IMR-90 (cell line): ENCODE data around the gene XYLT2. TPM values are rescaled to one million over a fixed set of nuclear protein-coding genes. Genes with fewer than 3 reads are reported as not detected.

Experiments
- ATAC-seq: fragments of 200-7000 bp; cut with Tn5 transposase; 2 replicates; pipeline ENCODE4 v1.9.1; 2020; ENCODE audit warnings: low read depth, mild to moderate bottlenecking, moderate library complexity
- Bru-seq: library from RNA; stranded (reverse); fragments of 400-500 nt; gene quantifications from one replicate; lab custom pipeline; 2021; lab: Mats Ljungman, UMichigan
- BruChase-seq, 2 experiments: library from RNA; stranded (reverse); fragments of 400-500 nt; gene quantifications; one replicate each; lab custom pipeline; 2021; lab: Mats Ljungman, UMichigan
- BruUV-seq: library from RNA; stranded (reverse); fragments of 400-500 nt; replicated peaks from 2 replicates; lab custom pipeline; 2021; lab: Mats Ljungman, UMichigan
- CTCF ChIA-PET: fragments of 300-600 bp; formaldehyde crosslinking; extraction: SDS; loops from one replicate; lab custom pipeline; 2021; ENCODE audit warnings: antibody characterized with exemption; lab: Yijun Ruan, JAX
- POLR2A ChIA-PET: fragments of 300-600 bp; sonication (Branson Sonifier 250); formaldehyde crosslinking; loops from one replicate; lab custom pipeline; 2022; ENCODE audit warnings: antibody characterized with exemption; ENCODE audit not compliant: unreplicated experiment; lab: Charles Lee
- DNase-seq: peaks from one replicate; pipeline ENCODE4 v3.0.0; 2013
- H2AFZ ChIP-seq: replicated peaks from 2 replicates; pipeline ENCODE3; 2013; ENCODE audit warnings: low read length, mild to moderate bottlenecking; ENCODE audit not compliant: poor library complexity
- H2AK5ac ChIP-seq: 2 replicates; pipeline ENCODE4 v1.6.1; 2013; ENCODE audit warnings: low read depth, low read length, inconsistent platforms
- H2AK9ac ChIP-seq: replicated peaks from 2 replicates; pipeline ENCODE3; 2013; ENCODE audit warnings: mild to moderate bottlenecking, low read depth, low read length, moderate library complexity; ENCODE audit not compliant: poor library complexity
- H2BK120ac ChIP-seq: 2 replicates; pipeline ENCODE4 v1.6.1; 2013; ENCODE audit warnings: low read depth, low read length, inconsistent platforms
- H2BK15ac ChIP-seq: 3 replicates; pipeline ENCODE4 v1.6.1; 2013; ENCODE audit warnings: low read depth, low read length, inconsistent platforms
- H2BK20ac ChIP-seq: 2 replicates; pipeline ENCODE4 v1.6.1; 2013; ENCODE audit warnings: low read depth, mild to moderate bottlenecking, inconsistent platforms, low read length, moderate library complexity
- H2BK5ac ChIP-seq: 2 replicates; pipeline ENCODE4 v1.6.1; 2013; ENCODE audit warnings: mild to moderate bottlenecking, low read depth, low read length, inconsistent platforms; ENCODE audit not compliant: poor library complexity, severe bottlenecking
- H3K14ac ChIP-seq: replicated peaks from 2 replicates; pipeline ENCODE4 v1.6.1; 2013; ENCODE audit warnings: low read depth, low read length, inconsistent platforms
- H3K18ac ChIP-seq: 2 replicates; pipeline ENCODE4 v1.6.1; 2013; ENCODE audit warnings: low read depth, low read length, control low read depth
- H3K23ac ChIP-seq: 2 replicates; pipeline ENCODE4 v1.6.1; 2013; ENCODE audit warnings: low read depth, low read length, inconsistent platforms
- H3K27ac ChIP-seq: 2 replicates; pipeline ENCODE4 v1.5.1; 2013; ENCODE audit warnings: mild to moderate bottlenecking, control low read depth, low read length; ENCODE audit not compliant: insufficient read depth
- H3K27me3 ChIP-seq: 2 replicates; pipeline ENCODE4 v1.6.1; 2013; ENCODE audit warnings: low read length; ENCODE audit not compliant: control insufficient read depth, insufficient read depth
- H3K36me3 ChIP-seq: 2 replicates; pipeline ENCODE4 v1.6.1; 2013; ENCODE audit warnings: low read length, mixed read lengths; ENCODE audit not compliant: control insufficient read depth, insufficient read depth
- H3K4ac ChIP-seq: 2 replicates; pipeline ENCODE4 v1.6.1; 2013; ENCODE audit warnings: low read depth, low read length, inconsistent platforms
- H3K4me1 ChIP-seq: 2 replicates; pipeline ENCODE4 v1.6.1; 2013; ENCODE audit warnings: low read length, mixed read lengths; ENCODE audit not compliant: control insufficient read depth, insufficient read depth
- H3K4me2 ChIP-seq: 2 replicates; pipeline ENCODE4 v1.6.1; 2013; ENCODE audit warnings: low read depth, mild to moderate bottlenecking, control low read depth, low read length, moderate library complexity
- H3K4me3 ChIP-seq: 2 replicates; pipeline ENCODE4 v1.5.1; 2013; ENCODE audit warnings: low read depth, mild to moderate bottlenecking, control low read depth, low read length, moderate library complexity; ENCODE audit not compliant: insufficient read depth
- H3K56ac ChIP-seq: 2 replicates; pipeline ENCODE4 v1.6.1; 2013; ENCODE audit warnings: low read length, inconsistent platforms; ENCODE audit not compliant: insufficient read depth; ENCODE audit errors: extremely low read depth
- H3K79me1 ChIP-seq, 2 experiments: 2 replicates each; pipeline ENCODE4 v1.6.1; 2013; ENCODE audit warnings: low read length in 2 of 2, inconsistent platforms in 1 of 2, low read depth in 1 of 2
- H3K9ac ChIP-seq: 2 replicates; pipeline ENCODE4 v1.6.1; 2013; ENCODE audit warnings: low read depth, low read length, control low read depth
- H3K9me1 ChIP-seq: 2 replicates; pipeline ENCODE4 v1.6.1; 2013; ENCODE audit warnings: low read length, inconsistent platforms; ENCODE audit not compliant: insufficient read depth
- H3K9me3 ChIP-seq: 2 replicates; pipeline ENCODE4 v1.6.1; 2013; ENCODE audit warnings: low read length; ENCODE audit not compliant: control insufficient read depth, insufficient read depth
- H4K20me1 ChIP-seq: 2 replicates; pipeline ENCODE4 v1.6.1; 2013; ENCODE audit warnings: low read length, inconsistent platforms; ENCODE audit not compliant: insufficient read depth
- H4K5ac ChIP-seq: 2 replicates; pipeline ENCODE4 v1.6.1; 2013; ENCODE audit warnings: mild to moderate bottlenecking, low read depth, low read length, control low read depth
- H4K8ac ChIP-seq, 2 experiments: 2 replicates each; pipeline ENCODE4 v1.6.1; 2013; ENCODE audit warnings: low read depth in 2 of 2, low read length in 2 of 2, control low read depth in 1 of 2, inconsistent platforms in 1 of 2
- H4K91ac ChIP-seq: 2 replicates; pipeline ENCODE4 v1.6.1; 2013; ENCODE audit warnings: low read depth, low read length, inconsistent platforms; ENCODE audit not compliant: insufficient read depth
- ELK1 ChIP-seq: fragments of 150-350 bp; IDR thresholded peaks from 2 replicates; pipeline ENCODE4 v1.6.1; 2016; ENCODE audit warnings: low read depth, mild to moderate bottlenecking, low read length, moderate library complexity, borderline replicate concordance
- FOS ChIP-seq: fragments of 150-350 bp; IDR thresholded peaks from 2 replicates; pipeline ENCODE4 v1.6.1; 2016; ENCODE audit warnings: low read depth, low read length
- MAFK ChIP-seq: IDR thresholded peaks from 2 replicates; pipeline ENCODE4 v1.6.1; 2012; ENCODE audit warnings: low read depth, low read length, improper control_type of control experiment
- MAZ ChIP-seq: IDR thresholded peaks from 2 replicates; pipeline ENCODE4 v1.6.1; 2012; ENCODE audit warnings: low read depth, mild to moderate bottlenecking, low read length, improper control_type of control experiment, moderate library complexity, borderline replicate concordance
- MXI1 ChIP-seq: IDR thresholded peaks from 2 replicates; pipeline ENCODE4 v1.6.1; 2012; ENCODE audit warnings: low read depth, mild to moderate bottlenecking, low read length, moderate library complexity, borderline replicate concordance
- POLR2A ChIP-seq: IDR thresholded peaks from 2 replicates; pipeline ENCODE4 v1.6.1; 2012; ENCODE audit warnings: mild to moderate bottlenecking, low read depth, low read length
- SMC3 ChIP-seq: fragments of 150-350 bp; IDR thresholded peaks from 2 replicates; pipeline ENCODE4 v1.6.1; 2016; ENCODE audit warnings: low read depth, mild to moderate bottlenecking, antibody characterized with exemption, low read length, moderate library complexity
- USF2 ChIP-seq: fragments of 150-350 bp; IDR thresholded peaks from 2 replicates; pipeline ENCODE4 v1.6.1; 2017; ENCODE audit warnings: mild to moderate bottlenecking, antibody characterized with exemption, low read length, low read depth
- WGBS, 2 experiments: methylation state at CpG; one replicate each; pipeline versions ENCODE4 v1.1.5 to v1.1.7; 2013; ENCODE audit warnings: missing lambda C conversion rate in 2 of 2; ENCODE audit not compliant: insufficient read length in 1 of 2; ENCODE audit errors: extremely low coverage in 2 of 2; 5-methylcytosine and 5-hydroxymethylcytosine counted together
- dilution Hi-C: fragments of 300-500 bp; cut with HindIII; formaldehyde crosslinking; loops from one replicate; pipeline ENCODE4 v1.14.3; 2018; ENCODE audit warnings: low sequenced_read_pairs; ENCODE audit not compliant: unreplicated experiment
- in situ Hi-C: fragments of 300-500 bp; cut with MboI; formaldehyde crosslinking; loops from 3 replicates; pipeline ENCODE4 v1.14.3; 2019; ENCODE audit warnings: low sequenced_read_pairs, inconsistent platforms, mixed read lengths
- intact Hi-C: fragments of 100-400 bp; cut with micrococcal nuclease; formaldehyde crosslinking; loops from 2 replicates; pipeline ENCODE4 v1.10.0; 2022
- long read RNA-seq: library from polyadenylated mRNA; unstranded; transcript quantifications from one replicate; pipeline ENCODE4 v2.0.0, GENCODE V29; 2021; ENCODE audit not compliant: unreplicated experiment
- polyA plus RNA-seq, 3 experiments: library from polyadenylated mRNA; depleted of rRNA; stranded (reverse); fragments of >200 nt; gene quantifications; 2 replicates each; pipeline ENCODE4 v1.2.3, GENCODE V29; 2012; ENCODE audit warnings: low replicate concordance in 1 of 3
- total RNA-seq: library from RNA; depleted of rRNA; stranded (reverse); fragments of >200 nt; gene quantifications from 2 replicates; pipeline ENCODE4 v1.2.3, GENCODE V29; 2012; rRNA removed

The XYLT2 gene
- total RNA-seq (31.9 and 35.0 TPM in 2 replicates), polyA plus RNA-seq (2012; rRNA removed) (27.7 and 35.7 TPM in 2 replicates), Bru-seq, nascent RNA (percentile 79 among the genes with signal in this experiment), BruChase-seq, experiment 1, labeled RNA remaining after a 6-hour chase (percentile 82 among the genes with signal in this experiment), BruChase-seq, experiment 2, labeled RNA remaining after a 2-hour chase (percentile 87 among the genes with signal in this experiment)
- polyA plus RNA-seq (2012; cell fraction: cytosol; rRNA removed): 20.7 and 31.6 TPM in 2 replicates
- 39.1 and 85.9 TPM in 2 replicates for polyA plus RNA-seq (2012; cell fraction: nucleus; rRNA removed; ENCODE audit: low replicate concordance)
- long read RNA-seq, transcript XYLT2-206 (1 exons, 2,174 nt): major isoform, 10 of 34 reads
- long read RNA-seq, transcript XYLT2-201 (11 exons, 3,507 nt): major isoform, 10 of 34 reads
- long read RNA-seq, partial matches to known transcripts: 11 of 34 reads
- long read RNA-seq, other reads (novel, unspliced or antisense): 3 of 34 reads

GRCh38 chr17:50345432-50346312 is at the start of gene XYLT2:
TSS of gene XYLT2 (plus strand) at chr17:50346126. CDS start at chr17:50346141, 15 bp downstream.
- in situ Hi-C loops: no loop called here
- DNase-seq (peak; percentile 80), ATAC-seq (peak; percentile 92)

More at GRCh38 chr17:50345432-50346312, at the start of gene XYLT2:
- Histone ChIP-seq H4K20me1 (peaks cover 29% of the 10 kb centered on the region), H2AK9ac (peak within 1 kb of the TSS; percentile 96), H2BK120ac (peak within 1 kb of the TSS; percentile 72; the same call in 1 of the 2 replicates), H2AK5ac (peak within 1 kb of the TSS; percentile 60), H3K9ac (peak within 1 kb of the TSS; percentile 89), H3K4me1 (peaks cover 19% of the 10 kb centered on the region), H3K9me1 (peaks cover 28% of the 10 kb centered on the region), H3K4me2 (peak within 1 kb of the TSS; percentile 96), H3K4ac (peak within 1 kb of the TSS; percentile 88), H3K18ac (peak within 1 kb of the TSS; percentile 83; the same call in 1 of the 2 replicates), H4K8ac (peak within 1 kb of the TSS; percentile 81 to 85; a peak in 3 of 4 replicates), H3K79me1 (peaks cover 34 to 48% of the 10 kb centered on the region in 2 experiments), H3K27me3 (0 out of 2 replicates have a peak, but pooled peaks cover 2% of the 10 kb centered on the region), H3K23ac (peak within 1 kb of the TSS; percentile 62; the same call in 1 of the 2 replicates), H2AFZ (peak within 1 kb of the TSS; percentile 99), H3K9me3 (no peaks in the 10 kb centered on the region), H2BK20ac (0 out of 2 replicates have a peak within 1 kb of the TSS, but pooled peaks have one; percentile 24), H3K36me3 (no peaks in the 10 kb centered on the region), H4K91ac (peak within 1 kb of the TSS; percentile 82), H2BK5ac (peak within 1 kb of the TSS; percentile 82), H3K4me3 (peak within 1 kb of the TSS; percentile 95), H4K5ac (peak within 1 kb of the TSS; percentile 65), H3K14ac (peak within 1 kb of the TSS; percentile 96), H3K56ac (0 out of 2 replicates have a peak within 1 kb of the TSS, but pooled peaks have one; percentile 39), H2BK15ac (no peak within 1 kb of the TSS; the same call in 2 of the 3 replicates), H3K27ac (peak within 1 kb of the TSS; percentile 81)
- WGBS, 2 experiments: 3% methylated on average over 40 of the region's 87 CpGs; no CpG with 5 or more reads in 1 of the 2 experiments
- POLR2A ChIA-PET: interaction anchor here (0.7 kb wide), 1 partner anchor 12 kb away, joined by 3 read pairs; no protein-coding TSS in a partner anchor
- intact Hi-C loops: no loop called here
- TF ChIP-seq MAZ (peak; percentile 69; the same call in 1 of the 2 replicates), ELK1 (no peak), USF2 (no peak), FOS (no peak), MXI1 (no peak), SMC3 (no peak), POLR2A (no peak; the same call in none of the 2 replicates), MAFK (no peak)
- CTCF ChIA-PET: no interaction called here
- BruUV-seq: no TSS peak
- dilution Hi-C loops: no loop called here
